Activated CD4-positive, alpha-beta T cell treated with anti-CD3 and anti-CD28 coated beads, Interleukin-10, Interleukin-2, amounts not matched to agents 100 ng/mL and 50 ng/mL, durations not matched to agents 16 hours and 8 hours (primary cell): ENCODE measurements around the gene KCNMA1.

Experiments used
- DNase-seq: peaks from one replicate; pipeline ENCODE4 v3.0.0-alpha.2; 2020

The KCNMA1 gene

DNA sequence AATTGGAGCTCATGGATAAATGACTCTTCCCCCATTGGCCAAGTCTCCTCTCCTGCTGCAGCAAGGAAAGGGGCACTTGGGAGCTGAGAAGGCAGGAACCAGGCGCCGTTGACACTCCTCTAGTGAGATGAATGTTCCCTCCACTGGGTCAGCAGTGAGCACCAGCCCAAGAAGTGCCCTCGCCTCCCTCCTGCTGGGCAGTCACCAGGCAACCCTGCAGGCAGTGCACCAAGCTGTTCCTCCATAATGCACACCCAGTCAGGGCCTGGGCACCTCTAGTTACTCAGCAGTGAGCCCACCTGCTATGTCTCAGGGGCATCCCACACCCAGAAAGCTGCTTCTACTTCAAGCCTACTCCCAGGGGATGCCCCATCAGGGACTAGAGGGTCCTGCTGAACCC is 84.3 kb downstream of the KCNMA1 start:
- DNase-seq: no peak

- no peak for DNase-seq
Measured at GRCh38 chr10:77552252-77552651, 85.4 kb downstream of the KCNMA1 start.

DNA sequence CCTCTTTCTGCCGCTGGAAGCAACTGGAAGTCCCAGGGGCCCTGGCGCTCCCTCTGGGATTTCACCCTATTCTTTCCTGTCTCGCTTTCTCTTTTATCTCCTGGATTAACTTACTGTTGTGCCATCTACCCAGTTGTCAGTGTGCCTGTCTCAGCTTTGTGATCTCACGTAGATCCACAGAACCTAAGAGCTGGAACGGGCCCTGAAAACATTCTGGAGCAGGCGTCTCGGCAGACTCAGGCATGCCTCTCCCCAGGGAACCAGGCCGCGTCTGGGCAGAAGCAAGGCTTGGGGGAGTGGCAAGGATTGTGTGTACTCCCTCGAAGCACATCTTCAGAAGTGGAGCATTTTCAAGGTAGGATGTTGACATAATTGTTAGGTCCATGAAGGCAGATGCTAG is 87.2 kb downstream of the KCNMA1 start:
- DNase-seq: no peak

GRCh38 chr10:77548671-77549070 is 88.9 kb downstream of the KCNMA1 start:
- DNase-seq: no peak

DNA sequence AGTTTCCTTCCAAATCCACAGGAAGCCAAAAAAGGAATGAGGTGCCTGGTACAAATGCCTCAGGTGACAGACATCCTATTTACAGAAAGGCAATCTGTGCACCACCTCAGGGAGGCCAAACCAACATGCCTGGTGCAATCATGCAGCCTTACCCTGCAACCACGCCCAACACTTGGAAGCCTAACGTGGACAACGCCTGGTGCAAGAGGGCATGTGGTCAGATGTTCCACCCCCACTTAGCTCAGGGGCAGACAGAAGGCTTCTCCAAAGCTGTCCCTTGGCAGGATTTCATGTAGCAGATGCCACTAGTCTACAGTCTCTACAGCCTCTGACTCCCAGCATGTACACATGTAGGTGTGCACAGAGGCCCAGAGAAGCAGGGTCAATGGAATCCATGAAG is 89.5 kb downstream of the KCNMA1 start:
- no peak for DNase-seq

DNA sequence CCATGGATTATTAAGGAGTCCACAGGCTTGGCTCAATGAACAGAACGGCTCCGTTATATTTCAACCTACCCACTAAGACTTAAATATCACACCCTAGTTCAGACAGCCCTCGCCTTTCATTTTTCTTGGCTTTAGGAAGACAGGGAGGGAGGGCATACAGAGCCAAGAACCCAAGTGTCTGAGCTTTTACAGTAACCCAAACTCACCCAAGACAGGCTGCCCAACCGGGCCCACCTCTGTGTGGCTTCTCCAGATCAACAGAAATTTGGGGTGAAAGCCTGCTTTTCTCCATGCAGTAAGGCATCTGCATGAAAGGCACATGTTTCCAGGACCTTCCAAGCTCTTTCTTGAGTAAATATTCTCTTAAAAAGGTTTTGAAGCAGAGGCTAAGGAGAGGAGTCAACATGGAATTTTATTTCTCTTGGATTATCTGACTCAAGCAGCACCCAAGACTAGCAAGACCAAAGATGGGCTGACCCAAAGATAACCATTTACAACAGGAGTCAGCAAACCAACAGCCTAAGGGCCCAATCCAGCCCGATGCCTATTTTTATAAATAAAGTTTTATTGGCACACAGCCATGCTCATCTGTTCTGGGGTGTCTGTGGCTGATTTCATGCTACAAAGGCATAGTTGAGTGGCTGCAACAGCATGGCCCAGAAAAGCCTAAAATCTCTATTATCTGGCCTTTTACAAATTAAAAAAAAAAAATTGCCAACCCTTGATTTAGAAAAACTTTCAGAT is 90.1 kb downstream of the KCNMA1 start:
- no peak for DNase-seq

DNA sequence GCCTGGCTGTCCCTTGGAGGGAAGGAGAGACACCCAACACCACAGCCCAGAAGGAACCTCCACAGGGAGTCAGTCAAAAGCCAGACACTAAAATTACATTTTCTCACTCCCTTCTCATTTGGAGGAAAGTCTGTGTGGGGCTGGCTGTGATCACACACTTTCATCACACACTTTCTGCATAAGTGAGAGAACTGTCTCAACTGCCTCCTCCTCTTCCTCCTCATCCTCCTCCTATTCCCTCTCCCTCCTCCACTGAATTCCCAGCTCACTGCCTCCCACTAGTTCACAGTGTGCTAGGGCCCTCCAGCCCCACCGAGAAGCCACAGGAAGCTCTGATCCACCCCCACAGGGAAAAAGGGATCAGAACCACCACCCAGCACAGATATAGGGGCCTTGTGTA is 91.6 kb downstream of the KCNMA1 start:
- no peak for DNase-seq

GRCh38 chr10:77545585-77545984 is 92.0 kb downstream of the KCNMA1 start:
- no peak for DNase-seq

- no peak for DNase-seq
Measured at GRCh38 chr10:77544617-77545016, 93.0 kb downstream of the KCNMA1 start.

GRCh38 chr10:77542710-77543259 is 94.8 kb downstream of the KCNMA1 start:
- no peak for DNase-seq

DNA sequence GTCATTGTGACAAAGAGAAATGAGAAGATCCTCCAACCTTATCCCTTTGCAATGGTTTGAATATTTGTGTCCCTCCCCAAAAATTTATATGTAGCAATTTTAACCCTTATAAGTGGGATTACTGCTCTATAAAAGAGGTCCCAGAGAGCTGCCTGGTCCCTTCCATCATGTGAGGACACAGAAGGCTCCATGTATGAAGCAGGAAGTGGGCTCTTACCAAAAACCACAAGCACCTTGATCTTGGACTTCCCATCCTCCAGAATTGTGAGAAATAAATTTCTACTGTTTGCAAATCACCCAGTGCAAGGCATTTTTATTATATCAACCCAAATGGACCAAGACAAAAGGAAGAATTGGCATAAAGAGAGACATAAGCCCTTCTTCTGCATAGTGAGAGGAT is 95.7 kb downstream of the KCNMA1 start:
- no peak for DNase-seq

DNA sequence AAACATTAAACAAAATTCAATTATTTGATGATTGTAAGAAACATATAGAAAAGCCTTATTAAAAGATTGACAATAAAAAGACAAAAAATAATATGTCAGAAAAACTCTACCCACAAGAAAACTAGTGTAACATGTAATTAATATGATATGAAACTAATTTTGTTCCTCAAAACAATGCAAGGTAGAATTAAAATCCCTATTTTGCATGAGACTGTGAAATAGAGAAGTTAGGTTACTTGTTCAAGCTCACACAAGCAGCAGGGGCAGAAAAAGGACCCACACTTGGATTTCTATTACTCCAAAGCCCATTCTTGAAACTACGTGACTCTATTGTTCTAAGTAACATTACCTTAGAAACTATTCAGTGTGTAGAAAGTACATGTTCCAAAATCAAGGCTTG is 96.4 kb downstream of the KCNMA1 start:
- no peak for DNase-seq

DNA sequence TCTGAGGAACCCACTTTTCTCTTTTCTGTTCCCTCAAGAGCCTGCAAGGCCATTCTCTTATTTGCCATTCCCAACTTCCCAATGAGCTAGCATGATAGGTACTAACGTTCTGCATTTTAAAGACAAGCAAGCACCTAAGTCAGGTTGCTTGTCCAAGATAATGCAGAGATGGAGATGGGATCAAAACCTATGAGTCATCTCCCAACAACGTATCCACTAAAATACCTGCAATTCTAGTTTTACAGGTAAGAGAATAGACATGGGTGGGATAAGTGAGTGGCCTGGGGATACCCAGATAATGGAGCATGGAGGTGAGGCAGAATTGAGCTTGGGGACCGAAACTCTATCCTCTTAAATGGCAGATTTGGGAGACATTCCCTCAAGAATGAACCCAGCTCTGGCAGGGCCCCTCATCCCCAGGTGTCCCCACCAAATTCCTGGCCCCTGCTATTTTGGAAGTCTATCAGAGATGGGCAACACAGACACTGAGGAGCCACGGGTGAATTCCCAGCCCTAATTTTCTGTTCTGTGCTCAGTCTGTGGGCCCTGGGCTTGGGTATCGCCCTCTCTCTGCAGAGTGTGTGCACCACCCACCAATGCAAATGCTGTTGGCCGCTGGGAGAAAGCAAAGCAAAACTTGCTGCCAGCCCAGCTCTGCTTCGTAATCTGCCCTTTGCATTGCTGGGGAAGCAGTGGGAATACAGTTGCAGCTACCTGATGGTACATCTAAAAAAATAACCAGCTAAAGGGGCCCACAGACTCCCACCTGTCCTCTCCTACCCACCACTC is 98.3 kb downstream of the KCNMA1 start:
- no peak for DNase-seq

GRCh38 chr10:77537720-77538373 is 99.8 kb downstream of the KCNMA1 start:
- no peak for DNase-seq

DNA sequence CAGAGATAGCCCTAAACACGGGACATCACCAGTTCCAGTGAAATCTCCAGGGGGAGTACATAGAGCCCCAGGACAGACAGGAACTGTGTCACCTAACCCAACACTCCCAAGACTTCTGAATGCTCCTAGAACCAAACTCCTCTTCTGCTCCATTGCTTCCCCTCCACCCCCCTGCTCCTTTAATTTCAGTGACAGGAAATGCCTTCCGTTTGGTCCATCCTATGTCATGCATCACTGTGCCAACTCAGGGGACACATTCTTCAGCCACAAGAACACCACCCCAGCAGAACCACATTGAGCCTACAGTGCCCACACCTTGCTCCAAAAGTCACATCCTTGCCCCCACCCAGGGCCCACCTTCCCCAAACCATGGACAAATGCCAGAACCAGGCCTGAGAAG is 100.5 kb downstream of the KCNMA1 start:
- DNase-seq: no peak

GRCh38 chr10:77533887-77534278 is 103.7 kb downstream of the KCNMA1 start:
- DNase-seq: no peak

DNA sequence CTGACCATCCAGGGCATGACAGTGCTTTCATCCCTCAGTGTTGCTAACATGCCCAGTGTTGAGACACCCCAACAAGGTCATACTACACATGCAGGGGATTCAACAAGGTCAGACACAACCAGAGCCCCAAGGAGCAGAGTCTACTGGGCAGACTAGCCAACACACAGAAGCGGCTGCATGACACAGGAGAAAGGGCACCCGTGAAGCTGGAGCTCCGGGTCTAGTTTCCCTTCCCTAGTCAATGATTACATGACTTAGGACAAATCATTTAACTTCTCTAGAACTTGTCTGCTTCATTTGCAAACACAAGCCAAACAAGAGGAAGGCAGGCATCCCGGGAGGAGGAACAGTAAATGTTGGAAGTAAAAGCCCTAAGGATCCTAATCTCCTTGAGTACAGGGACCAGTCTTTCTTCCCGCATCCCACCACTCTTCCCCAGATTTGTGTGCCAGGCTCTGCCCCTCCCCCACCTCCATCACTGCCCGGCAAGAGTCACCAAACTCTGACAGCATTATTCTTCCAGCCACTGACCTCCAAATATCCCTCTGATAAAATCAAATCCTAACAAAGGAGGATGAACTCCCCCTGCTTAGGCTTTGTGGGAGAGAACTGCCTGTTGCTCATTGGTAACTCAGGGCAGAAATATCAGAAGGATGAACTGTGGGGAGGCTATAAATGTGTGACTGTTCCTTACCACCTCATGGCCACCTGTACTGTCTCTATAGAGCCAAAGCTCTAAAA is 104.3 kb downstream of the KCNMA1 start:
- no peak for DNase-seq

GRCh38 chr10:77532068-77532467 is 105.5 kb downstream of the KCNMA1 start:
- no peak for DNase-seq

GRCh38 chr10:77531441-77532001 is 106.1 kb downstream of the KCNMA1 start:
- no peak for DNase-seq

- no peak for DNase-seq
Measured at GRCh38 chr10:77530011-77530410, 107.6 kb downstream of the KCNMA1 start.

GRCh38 chr10:77529050-77529576 is 108.5 kb downstream of the KCNMA1 start:
- DNase-seq: no peak

DNA sequence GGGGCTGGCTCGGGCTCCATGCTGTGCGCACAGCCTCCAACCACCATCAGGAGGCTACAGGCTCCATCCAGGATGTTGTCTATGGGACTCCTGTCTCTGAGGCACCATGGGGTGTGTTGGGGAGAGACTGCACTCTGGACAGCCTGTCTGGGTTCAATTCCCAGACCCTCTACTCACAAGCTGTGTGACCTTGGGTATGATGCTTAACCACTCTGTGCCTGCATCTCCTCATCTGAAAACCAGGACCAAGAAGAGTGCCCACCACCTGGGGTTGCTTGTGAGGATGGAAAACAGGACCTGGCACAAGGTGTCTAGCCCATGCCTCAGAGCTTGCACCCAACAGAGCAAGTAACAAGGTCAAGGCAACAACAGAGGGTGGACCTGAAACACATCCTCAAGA is 109.8 kb downstream of the KCNMA1 start:
- no peak for DNase-seq
